Activated naive CD8-positive, alpha-beta T cell (primary cell): Measurements from ENCODE around the gene TBC1D20.
"Not testable (repeated sequence)": the region's sequence is repeated elsewhere in the genome, so short reads cannot be mapped to it uniquely, and the experiment has no call there.

ENCODE experiments used
- H3K27ac Mint-ChIP-seq: one replicate; pipeline ENCODE4 v1.8.0; 2021; ENCODE audit warnings: mixed read lengths
- H3K27me3 Mint-ChIP-seq: one replicate; pipeline ENCODE4 v1.8.0; 2021; ENCODE audit warnings: mixed read lengths
- H3K36me3 Mint-ChIP-seq: one replicate; pipeline ENCODE4 v1.8.0; 2021; ENCODE audit warnings: mixed read lengths
- H3K4me1 Mint-ChIP-seq: one replicate; pipeline ENCODE4 v1.8.0; 2021; ENCODE audit warnings: low read depth, mixed read lengths
- H3K4me3 Mint-ChIP-seq: one replicate; pipeline ENCODE4 v1.8.0; 2021; ENCODE audit warnings: mild to moderate bottlenecking, mixed read lengths
- H3K9me3 Mint-ChIP-seq: one replicate; pipeline ENCODE4 v1.8.0; 2021; ENCODE audit warnings: low read depth, mixed read lengths

The TBC1D20 gene

DNA sequence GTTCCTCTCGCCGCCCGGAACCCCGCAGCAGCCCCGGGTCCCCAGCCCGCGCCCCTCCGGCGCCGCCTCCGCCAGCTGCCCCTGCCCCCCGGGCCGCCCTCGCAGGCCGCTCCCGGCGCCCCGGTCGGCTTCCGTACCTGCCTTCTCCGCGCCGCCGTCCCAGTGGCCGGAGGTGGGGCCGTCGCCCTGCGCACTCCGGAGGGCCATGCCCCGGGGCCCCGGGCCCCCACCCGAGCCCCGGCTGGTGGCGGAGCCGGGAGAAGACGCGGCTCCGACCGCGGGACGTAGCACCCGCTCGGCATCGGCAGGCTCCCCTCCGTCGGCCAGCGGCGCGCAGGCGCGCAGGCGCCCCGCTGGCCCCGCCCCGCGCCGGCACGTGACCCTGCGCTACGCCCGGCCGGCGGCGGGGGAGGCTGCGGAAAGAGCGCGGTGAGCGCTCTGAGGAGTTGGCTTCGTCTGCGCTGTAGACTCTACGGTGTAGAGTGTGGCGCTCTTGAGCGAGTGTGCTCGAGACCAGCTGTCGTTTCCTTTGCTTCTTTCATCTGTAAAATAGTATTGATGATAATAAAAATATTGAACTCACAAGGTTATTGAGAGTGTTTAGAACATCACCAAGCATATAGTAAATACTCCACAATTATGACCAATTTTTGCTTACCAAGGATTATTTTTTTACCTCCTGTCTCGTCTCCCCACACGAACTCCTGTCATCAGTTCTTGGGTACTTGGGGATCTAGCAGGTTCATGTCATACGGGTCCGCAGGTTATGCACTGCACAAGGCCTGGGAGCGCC is at the start of gene TBC1D20:
TSS of gene TBC1D20 (minus strand) at position 335 of the 793 bp plus-strand sequence. CDS start at position 207, 128 bp downstream.
- no peaks in the 10 kb centered on the region for H3K9me3 Mint-ChIP-seq
- peaks cover 2% of the 10 kb centered on the region for H3K27me3 Mint-ChIP-seq
- peaks cover 45% of the 10 kb centered on the region for H3K4me1 Mint-ChIP-seq

GRCh38 chr20:510328-511057 is 48.2 kb upstream of the TBC1D20 start:
- not testable (repeated sequence) for H3K4me3 Mint-ChIP-seq, H3K27ac Mint-ChIP-seq, H3K36me3 Mint-ChIP-seq, H3K27me3 Mint-ChIP-seq, H3K9me3 Mint-ChIP-seq
- peaks cover 41% of the 10 kb centered on the region for H3K4me1 Mint-ChIP-seq

More for the DNA sequence above, at the start of gene TBC1D20:
- Mint-ChIP-seq H3K4me3 (peak within 1 kb of the TSS; percentile 97), H3K36me3 (no peaks in the 10 kb centered on the region), H3K27ac (peak within 1 kb of the TSS; percentile 94)

DNA sequence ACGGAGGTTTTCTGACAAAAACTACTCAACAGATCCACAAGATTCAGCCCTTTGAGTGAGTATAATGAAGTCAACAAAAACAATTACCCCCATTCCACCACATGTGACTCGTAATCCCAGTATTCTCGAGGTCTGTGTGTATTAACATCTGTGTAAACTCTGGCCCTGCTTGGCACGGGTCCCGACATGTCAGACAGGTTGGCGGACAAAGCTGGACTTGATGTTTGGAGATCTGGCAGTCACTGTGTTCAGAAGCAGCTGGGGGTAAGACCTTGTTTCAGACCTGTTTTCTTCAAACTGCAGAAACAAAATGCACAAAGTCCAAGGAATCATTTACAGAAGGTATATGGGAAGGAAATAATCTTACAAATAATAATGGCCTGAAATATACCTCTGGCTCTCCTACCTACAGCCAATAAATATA is 46.0 kb upstream of the TBC1D20 start:
- not testable (repeated sequence) for H3K27me3 Mint-ChIP-seq, H3K9me3 Mint-ChIP-seq, H3K36me3 Mint-ChIP-seq, H3K27ac Mint-ChIP-seq, H3K4me3 Mint-ChIP-seq
- peaks cover 24% of the 10 kb centered on the region for H3K4me1 Mint-ChIP-seq

DNA sequence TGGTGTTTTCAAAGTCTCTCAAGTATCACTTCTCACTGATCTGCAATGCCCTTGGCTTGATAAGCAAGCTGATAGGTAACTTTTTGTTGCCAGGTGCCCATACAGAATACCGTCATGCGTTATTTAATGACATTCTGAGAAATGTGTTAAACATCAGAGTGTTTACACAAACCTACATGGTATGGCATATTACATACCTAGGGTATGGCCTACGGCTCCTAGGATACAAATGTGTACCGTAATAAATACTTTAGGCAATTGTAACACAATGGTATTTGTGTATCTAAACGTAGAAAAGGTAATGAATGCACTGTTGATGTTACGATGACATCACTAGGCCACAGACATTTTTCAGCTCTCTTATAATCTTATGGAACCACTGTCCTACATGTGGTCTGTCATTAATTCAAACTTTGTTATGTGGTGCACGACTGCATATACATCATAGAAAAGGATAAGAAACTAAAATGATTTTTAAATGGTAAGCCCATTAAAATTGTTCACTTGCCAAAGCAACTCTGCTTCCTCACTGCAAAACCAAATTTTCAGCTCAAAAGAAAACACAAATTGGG is 45.5 kb upstream of the TBC1D20 start:
- no peak overlapping the region for H3K27ac Mint-ChIP-seq
- no peaks in the 10 kb centered on the region for H3K9me3 Mint-ChIP-seq
- peaks cover 21% of the 10 kb centered on the region for H3K4me1 Mint-ChIP-seq
- H3K4me3 Mint-ChIP-seq = no peak overlapping the region
- H3K27me3 Mint-ChIP-seq = no peaks in the 10 kb centered on the region
- H3K36me3 Mint-ChIP-seq = peaks cover 1% of the 10 kb centered on the region

DNA sequence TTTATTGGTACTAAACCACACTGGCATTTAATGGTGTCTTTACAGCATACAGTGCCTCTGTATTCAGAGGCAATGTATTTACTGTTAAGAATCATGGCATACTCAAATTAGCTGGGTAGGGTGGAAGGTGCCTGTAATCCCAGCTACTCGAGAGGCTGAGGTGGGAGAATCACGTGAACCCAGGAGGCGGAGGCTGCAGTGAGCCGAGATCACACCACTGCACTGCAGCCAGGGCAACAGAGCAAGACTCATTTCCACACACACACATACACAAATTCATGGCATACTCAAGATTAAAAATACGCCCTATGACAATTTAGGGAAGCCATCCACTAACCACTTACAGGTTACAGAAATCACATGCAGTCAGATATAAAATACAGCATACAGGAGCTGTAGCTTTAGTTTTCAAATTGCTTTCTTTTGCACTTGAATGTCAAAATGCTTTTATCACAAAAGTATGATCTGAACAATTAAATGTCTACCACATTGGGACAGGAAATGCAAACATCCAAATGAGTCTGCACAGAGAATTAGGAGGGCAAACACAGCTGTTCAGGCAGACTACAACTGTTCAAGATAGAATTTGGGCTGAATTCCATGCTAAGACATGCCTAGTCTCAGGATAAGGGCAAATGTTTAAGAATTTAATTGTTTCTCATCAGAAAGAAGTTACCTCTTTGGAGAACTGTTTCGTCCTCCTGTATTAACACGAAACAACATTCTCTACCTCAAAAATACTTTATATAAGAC is 44.8 kb upstream of the TBC1D20 start:
- no peak overlapping the region for H3K27ac Mint-ChIP-seq
- H3K36me3 Mint-ChIP-seq = peaks cover 5% of the 10 kb centered on the region
- H3K4me1 Mint-ChIP-seq = peaks cover 15% of the 10 kb centered on the region
- no peaks in the 10 kb centered on the region for H3K27me3 Mint-ChIP-seq
- H3K4me3 Mint-ChIP-seq = no peak overlapping the region
- no peaks in the 10 kb centered on the region for H3K9me3 Mint-ChIP-seq

- Mint-ChIP-seq H3K4me1 (peaks cover 3% of the 10 kb centered on the region), H3K27me3 (no peaks in the 10 kb centered on the region), H3K36me3 (peaks cover 5% of the 10 kb centered on the region), H3K27ac (no peak overlapping the region), H3K9me3 (no peaks in the 10 kb centered on the region), H3K4me3 (no peak overlapping the region)
These were observed 42.3 kb upstream of the TBC1D20 start for GRCh38 chr20:504632-505075.

- Mint-ChIP-seq H3K9me3 (no peaks in the 10 kb centered on the region), H3K4me3 (no peak overlapping the region), H3K27ac (no peak overlapping the region), H3K36me3 (peaks cover 9% of the 10 kb centered on the region), H3K27me3 (no peaks in the 10 kb centered on the region), H3K4me1 (no peaks in the 10 kb centered on the region)
These were observed 40.9 kb upstream of the TBC1D20 start for GRCh38 chr20:503048-503737.

DNA sequence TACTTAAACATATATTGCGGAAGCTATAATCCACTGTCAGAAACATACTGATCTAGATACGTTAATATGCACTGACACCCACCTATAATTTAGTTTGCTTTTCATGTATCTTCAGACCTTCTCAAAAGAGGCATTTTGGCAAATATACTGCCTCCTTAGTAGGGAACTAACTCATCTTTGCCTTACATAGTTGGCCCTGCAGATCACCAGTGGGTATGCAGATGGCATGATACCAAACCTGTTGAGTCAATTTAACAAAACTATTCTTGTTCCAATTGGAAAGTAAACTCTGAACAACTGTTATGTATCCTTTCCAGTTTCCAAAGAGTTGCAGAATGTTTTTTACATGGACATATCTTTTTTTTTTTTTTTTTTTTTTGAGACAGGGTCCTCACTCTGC is 35.6 kb upstream of the TBC1D20 start:
- Mint-ChIP-seq H3K4me1 (no peaks in the 10 kb centered on the region), H3K9me3 (no peaks in the 10 kb centered on the region), H3K4me3 (no peak overlapping the region), H3K27ac (no peak overlapping the region), H3K27me3 (no peaks in the 10 kb centered on the region), H3K36me3 (peaks cover 11% of the 10 kb centered on the region)

DNA sequence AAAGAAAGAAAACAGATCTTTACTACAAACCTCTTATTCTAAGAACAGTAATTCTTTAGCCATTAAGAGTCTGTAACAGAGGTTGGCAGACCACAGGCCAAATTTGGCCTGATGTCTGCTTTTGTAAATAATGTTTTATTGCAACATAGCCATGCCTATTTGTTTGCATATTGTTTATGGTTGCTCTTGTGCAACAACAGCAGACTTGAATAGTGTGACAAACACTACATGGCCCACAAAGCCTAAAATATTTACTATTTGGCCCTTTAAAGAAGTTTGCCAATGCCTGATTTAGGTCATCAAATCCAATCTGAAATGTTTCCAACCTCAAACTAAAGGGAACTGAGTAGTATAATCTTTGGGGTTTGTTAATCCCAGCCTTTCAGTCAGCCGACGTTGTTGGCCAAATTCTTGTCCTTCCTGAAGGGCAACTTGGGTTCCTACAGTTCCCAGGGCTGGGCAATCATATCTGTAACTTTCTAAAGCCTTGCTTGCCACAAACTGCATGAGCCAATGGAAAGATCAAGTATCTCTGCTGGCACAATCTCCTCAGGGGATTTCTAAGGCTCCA is 33.9 kb upstream of the TBC1D20 start:
- Mint-ChIP-seq H3K27ac (peak overlapping the region; percentile 12), H3K4me1 (no peaks in the 10 kb centered on the region), H3K9me3 (no peaks in the 10 kb centered on the region), H3K27me3 (no peaks in the 10 kb centered on the region), H3K4me3 (no peak overlapping the region), H3K36me3 (peaks cover 6% of the 10 kb centered on the region)

DNA sequence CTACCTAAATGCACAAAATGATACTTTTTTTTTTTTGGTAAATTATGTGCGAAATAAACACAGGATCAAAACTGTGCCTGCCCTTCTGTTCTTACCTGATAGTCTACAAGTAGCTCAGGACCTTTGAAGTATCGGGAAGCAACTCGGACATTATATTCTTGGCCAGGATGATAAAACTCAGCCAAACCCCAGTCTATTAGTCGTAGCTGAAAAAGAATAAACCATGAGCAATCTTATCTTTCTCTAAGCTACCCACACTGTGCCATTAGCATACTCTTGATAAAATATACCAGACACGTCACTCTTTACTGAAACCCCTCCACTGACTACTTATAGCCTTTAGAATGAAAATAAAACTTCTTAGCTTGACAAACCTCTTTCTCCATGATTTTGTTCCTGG is 29.8 kb upstream of the TBC1D20 start:
- H3K4me3 Mint-ChIP-seq = no peak overlapping the region
- no peak overlapping the region for H3K27ac Mint-ChIP-seq
- no peaks in the 10 kb centered on the region for H3K9me3 Mint-ChIP-seq
- H3K27me3 Mint-ChIP-seq = no peaks in the 10 kb centered on the region
- H3K36me3 Mint-ChIP-seq = peaks cover 2% of the 10 kb centered on the region
- no peaks in the 10 kb centered on the region for H3K4me1 Mint-ChIP-seq

- Mint-ChIP-seq H3K4me1 (peaks cover 1% of the 10 kb centered on the region), H3K36me3 (peaks cover 3% of the 10 kb centered on the region), H3K9me3 (no peaks in the 10 kb centered on the region)
These were observed 25.3 kb upstream of the TBC1D20 start for GRCh38 chr20:487655-488054.

DNA sequence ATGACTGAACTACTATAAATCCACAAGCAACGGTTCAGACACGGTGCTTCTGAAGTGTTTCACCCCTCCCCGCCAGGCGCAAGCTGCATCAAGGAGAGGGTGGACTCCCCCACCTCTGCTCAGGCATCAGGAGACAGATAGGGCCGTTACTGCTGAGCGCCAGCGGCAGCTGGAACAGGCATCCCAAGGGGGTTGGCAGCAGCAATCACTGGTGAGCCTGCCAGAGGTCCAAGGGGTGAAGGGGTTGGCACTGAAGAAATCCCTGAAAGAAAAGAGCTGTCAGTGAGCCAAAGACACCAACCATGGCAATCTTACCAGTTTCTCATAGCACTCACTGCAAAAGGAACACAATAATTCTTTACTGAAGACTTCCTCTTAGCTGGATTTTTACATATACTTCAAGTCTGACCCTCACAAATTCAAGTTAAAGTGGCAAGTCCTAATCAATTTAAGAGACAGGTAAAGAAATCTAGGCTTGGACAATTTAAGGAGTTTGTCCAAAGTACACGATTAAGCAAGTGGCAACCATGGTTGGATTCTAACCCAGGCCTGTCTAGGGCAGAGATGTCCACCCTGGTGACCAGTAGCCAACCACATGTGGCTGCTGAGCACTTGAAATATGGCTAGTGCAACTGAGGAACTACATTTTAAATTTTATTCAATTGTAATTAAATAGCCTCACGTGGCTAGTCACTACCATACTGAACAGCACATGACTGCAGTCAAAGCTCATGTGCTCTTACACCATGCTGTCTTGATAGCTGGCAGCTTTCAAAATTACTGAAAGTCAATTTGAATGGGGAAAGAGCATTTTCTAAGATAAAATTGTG is 21.7 kb upstream of the TBC1D20 start:
- H3K36me3 Mint-ChIP-seq = peaks cover 4% of the 10 kb centered on the region
- H3K27me3 Mint-ChIP-seq = no peaks in the 10 kb centered on the region
- no peak overlapping the region for H3K27ac Mint-ChIP-seq

More at GRCh38 chr20:487655-488054, 25.3 kb upstream of the TBC1D20 start:
- H3K27me3 Mint-ChIP-seq = no peaks in the 10 kb centered on the region
- no peak overlapping the region for H3K27ac Mint-ChIP-seq
- H3K4me3 Mint-ChIP-seq = no peak overlapping the region

GRCh38 chr20:481167-481566 is 18.8 kb upstream of the TBC1D20 start:
- H3K9me3 Mint-ChIP-seq = no peaks in the 10 kb centered on the region

More for the DNA sequence above, 21.7 kb upstream of the TBC1D20 start:
- H3K4me1 Mint-ChIP-seq = peaks cover 17% of the 10 kb centered on the region
- H3K4me3 Mint-ChIP-seq = no peak overlapping the region
- no peaks in the 10 kb centered on the region for H3K9me3 Mint-ChIP-seq

More at GRCh38 chr20:481167-481566, 18.8 kb upstream of the TBC1D20 start:
- H3K27ac Mint-ChIP-seq = peak overlapping the region; percentile 0
- peaks cover 7% of the 10 kb centered on the region for H3K36me3 Mint-ChIP-seq
- no peaks in the 10 kb centered on the region for H3K27me3 Mint-ChIP-seq
- H3K4me3 Mint-ChIP-seq = no peak overlapping the region
- peaks cover 20% of the 10 kb centered on the region for H3K4me1 Mint-ChIP-seq
